Heart left ventricle (tissue), 16 donors: ENCODE data around the gene KRTAP5-6. TPM values are rescaled to one million over a fixed set of nuclear protein-coding genes. Genes with fewer than 3 reads are reported as not detected.

Experiments
- ATAC-seq, 4 donors: fragments of 200-7000 bp; cut with Tn5 transposase; one replicate each; pipeline ENCODE4 v1.9.1; 2020 to 2022; ENCODE audit warnings: moderate library complexity in 4 of 4, mild to moderate bottlenecking in 3 of 4, moderate number of reproducible peaks in 1 of 4
- DNase-seq, 5 donors: peaks; one replicate each; pipeline ENCODE4 v3.0.0-alpha.2; 2020
- H3K27ac ChIP-seq, 12 donors: fragments of 200-600 bp; sonication (generic) in 4 of 12; one replicate each; pipeline versions ENCODE4 v1.5.0 to v1.8.0; 2016 to 2022; ENCODE audit warnings: mild to moderate bottlenecking in 2 of 12
- H3K27me3 ChIP-seq, 9 donors: fragments of 200-600 bp; sonication (generic) in 2 of 9; one replicate each; pipeline versions ENCODE4 v1.5.1 to v1.8.0; 2016 to 2022; ENCODE audit warnings: mild to moderate bottlenecking in 3 of 9
- H3K36me3 ChIP-seq, 9 donors: fragments of 200-600 bp; sonication (generic) in 2 of 9; one replicate each; pipeline versions ENCODE4 v1.5.0 to v1.8.0; 2018 to 2022; ENCODE audit warnings: mild to moderate bottlenecking in 2 of 9
- H3K4me1 ChIP-seq, 12 donors: fragments of 200-600 bp; sonication (generic) in 4 of 12; one replicate each; pipeline versions ENCODE4 v1.5.0 to v1.8.0; 2016 to 2022; ENCODE audit warnings: mild to moderate bottlenecking in 3 of 12
- H3K4me3 ChIP-seq, 12 donors: fragments of 200-600 bp; sonication (generic) in 4 of 12; one replicate each; pipeline versions ENCODE4 v1.5.0 to v1.8.0; 2017 to 2022; ENCODE audit warnings: mild to moderate bottlenecking in 9 of 12, moderate library complexity in 4 of 12
- H3K9me3 ChIP-seq, 12 donors: fragments of 200-600 bp; sonication (generic) in 4 of 12; one replicate each; pipeline versions ENCODE4 v1.5.0 to v1.8.0; 2016 to 2022; ENCODE audit warnings: mild to moderate bottlenecking in 1 of 12
- POLR2A ChIP-seq, 2 donors: fragments of 450-650 bp; IDR thresholded peaks; one replicate each; pipeline ENCODE4 v1.6.1; 2017; ENCODE audit warnings: antibody characterized with exemption in 2 of 2, mild to moderate bottlenecking in 2 of 2, moderate library complexity in 2 of 2
- WGBS, 4 donors: extraction: QIAGEN DNeasy Blood & Tissue Kit in 2 of 4; methylation state at CpG; one replicate each; pipeline versions ENCODE4 v1.1.5 to v1.1.7; 2013 to 2018; 5-methylcytosine and 5-hydroxymethylcytosine counted together
- intact Hi-C, 10 donors: fragments of 100-400 bp; cut with DNase I; formaldehyde crosslinking; loops; one replicate each; pipeline versions ENCODE4 v1.11.1 to v1.14.2; 2022
- polyA plus RNA-seq, 2 donors: library from polyadenylated mRNA; stranded (reverse); fragments of 200-250 nt; gene quantifications; one replicate each; pipeline ENCODE4 v1.2.3, GENCODE V29; 2013
- total RNA-seq, 9 donors: library from RNA; depleted of rRNA in 2 of 9; stranded (reverse); fragments of >200 nt in 2 of 9; fragmentation: NEBNext Ultra II Directional in 3 of 9; extraction: Animal tissue kit (Norgen Biotek cat#: 25700) in 3 of 9; gene quantifications; one replicate each; pipeline versions ENCODE4 v1.1.0 to v1.2.4, GENCODE V29; 2016 to 2023
- TF ChIP-seq, protein P1 (sequence below), 12 donors: fragments of 200-600 bp; sonication (generic) in 4 of 12; IDR thresholded peaks; one replicate each; pipeline versions ENCODE4 v1.5.0 to v1.8.0; 2018 to 2022; ENCODE audit warnings: antibody characterized with exemption in 12 of 12, mild to moderate bottlenecking in 5 of 12
- donor health status: ischemic (EF 13 %, LVEDD 7.1; RV severe dilation, severe dysfunction).
- donor health status: healthy with polysubstance abuse.
- donor health status: DM: no; HTN: yes; CAD: no.
- donor health status: DM: no; HTN: no; CAD: no.
- donor health status: ischemic (EF 25% LVEDD 6.9; RV normal size, moderate dysfunction).
- donor health status: ischemic (EF 25% LVEDD 5.7; RV mildly dilated, moderate dysfunction).
- donor health status: healthy.
- donor health status: DM: yes; HTN: yes; CAD: no.
- donor health status: ischemic (EF 35%, LVEDD 5.7; RV mildly dilated, moderate dysfunction).
- donor health status: nonischemic (EF 11% LVEDD 7.7; RV severe dilation, severe dysfunction).
- donor health status: DM: yes; HTN: yes; CAD: no.
- donor health status: PGD.
- donor health status: ischemic (EF 29% LVEDD 5.4; RV normal size, mild dysfunction).
- donor health status: nonischemic (EF 23%, LVEDD 6.1; RV moderate dilation, normal function).

KRTAP5-6 gene
- total and polyA plus RNA-seq, 11 donors, result not detected

GRCh38 chr11:1695548-1696108 lies 1.4 kb upstream of the KRTAP5-6 start:
- no peaks in the 10 kb centered on the region for H3K9me3 ChIP-seq
- intact Hi-C loops, result loop anchor here in 4 of 10 donors (1.0 to 10.0 kb wide), 5 partner anchors 69 to 229 kb away; partner anchors contain the start of gene TNNT3 (in 1 of the 4)
- peaks cover 3 to 15% (median 10%) of the 10 kb centered on the region in 12 donors for H3K4me1 ChIP-seq
- DNase-seq, result no peak
- WGBS, 4 donors, result 95 to 98% (median 97%) methylated on average over 3 of the region's 3 CpGs
- ATAC-seq, result no peak
- H3K27ac ChIP-seq, result no peak overlapping the region
- peaks cover 0 to 11% (median 0%) of the 10 kb centered on the region in 9 donors for H3K27me3 ChIP-seq
- TF ChIP-seq, protein P1, sequence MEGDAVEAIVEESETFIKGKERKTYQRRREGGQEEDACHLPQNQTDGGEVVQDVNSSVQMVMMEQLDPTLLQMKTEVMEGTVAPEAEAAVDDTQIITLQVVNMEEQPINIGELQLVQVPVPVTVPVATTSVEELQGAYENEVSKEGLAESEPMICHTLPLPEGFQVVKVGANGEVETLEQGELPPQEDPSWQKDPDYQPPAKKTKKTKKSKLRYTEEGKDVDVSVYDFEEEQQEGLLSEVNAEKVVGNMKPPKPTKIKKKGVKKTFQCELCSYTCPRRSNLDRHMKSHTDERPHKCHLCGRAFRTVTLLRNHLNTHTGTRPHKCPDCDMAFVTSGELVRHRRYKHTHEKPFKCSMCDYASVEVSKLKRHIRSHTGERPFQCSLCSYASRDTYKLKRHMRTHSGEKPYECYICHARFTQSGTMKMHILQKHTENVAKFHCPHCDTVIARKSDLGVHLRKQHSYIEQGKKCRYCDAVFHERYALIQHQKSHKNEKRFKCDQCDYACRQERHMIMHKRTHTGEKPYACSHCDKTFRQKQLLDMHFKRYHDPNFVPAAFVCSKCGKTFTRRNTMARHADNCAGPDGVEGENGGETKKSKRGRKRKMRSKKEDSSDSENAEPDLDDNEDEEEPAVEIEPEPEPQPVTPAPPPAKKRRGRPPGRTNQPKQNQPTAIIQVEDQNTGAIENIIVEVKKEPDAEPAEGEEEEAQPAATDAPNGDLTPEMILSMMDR (IDR thresholded peaks at IDR 0.05), result no peak
- no peak for TF ChIP-seq POLR2A (IDR thresholded peaks at IDR 0.05)
- no peak overlapping the region for H3K4me3 ChIP-seq
- no peaks in the 10 kb centered on the region for H3K36me3 ChIP-seq

DNA sequence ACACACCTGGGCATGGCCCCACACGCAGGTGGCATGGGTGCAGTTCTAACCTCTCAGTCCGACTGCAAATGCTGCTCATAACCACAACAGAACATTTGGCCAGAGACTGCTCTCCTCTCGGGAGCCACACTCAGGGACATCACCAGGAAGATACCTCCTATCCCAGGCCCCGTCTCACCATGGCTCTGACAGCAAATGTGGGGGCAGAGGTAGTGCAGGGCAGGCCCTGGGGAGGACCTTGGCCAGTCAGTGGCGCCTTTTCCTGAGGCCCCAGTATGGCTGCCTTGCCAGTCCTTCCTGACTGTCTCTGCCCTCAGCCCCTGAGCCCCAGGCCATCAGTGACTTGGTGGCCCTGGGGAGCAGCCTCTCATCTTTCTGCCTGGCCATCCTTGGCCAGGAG lies 2.8 kb downstream of the KRTAP5-6 start:
- WGBS, 4 donors, result 81 to 90% (median 86%) methylated on average over 3 to 5 of the region's 5 CpGs
- Histone ChIP-seq H3K9me3 (no peaks in the 10 kb centered on the region), H3K27me3 (peaks cover 0 to 6% (median 0%) of the 10 kb centered on the region in 9 donors), H3K27ac (no peak overlapping the region), H3K36me3 (no peaks in the 10 kb centered on the region), H3K4me1 (no peaks in the 10 kb centered on the region), H3K4me3 (no peak overlapping the region)
- ATAC-seq (no peak), DNase-seq (no peak)
- intact Hi-C loops, result loop anchor here in 2 of 10 donors (10.0 kb wide), 2 partner anchors 215 to 225 kb away; partner anchors contain the start of gene TNNT3 (in 1 of the 2)
- TF ChIP-seq, protein P1 (IDR thresholded peaks at IDR 0.05), result no peak
- TF ChIP-seq POLR2A (IDR thresholded peaks at IDR 0.05), result no peak

DNA sequence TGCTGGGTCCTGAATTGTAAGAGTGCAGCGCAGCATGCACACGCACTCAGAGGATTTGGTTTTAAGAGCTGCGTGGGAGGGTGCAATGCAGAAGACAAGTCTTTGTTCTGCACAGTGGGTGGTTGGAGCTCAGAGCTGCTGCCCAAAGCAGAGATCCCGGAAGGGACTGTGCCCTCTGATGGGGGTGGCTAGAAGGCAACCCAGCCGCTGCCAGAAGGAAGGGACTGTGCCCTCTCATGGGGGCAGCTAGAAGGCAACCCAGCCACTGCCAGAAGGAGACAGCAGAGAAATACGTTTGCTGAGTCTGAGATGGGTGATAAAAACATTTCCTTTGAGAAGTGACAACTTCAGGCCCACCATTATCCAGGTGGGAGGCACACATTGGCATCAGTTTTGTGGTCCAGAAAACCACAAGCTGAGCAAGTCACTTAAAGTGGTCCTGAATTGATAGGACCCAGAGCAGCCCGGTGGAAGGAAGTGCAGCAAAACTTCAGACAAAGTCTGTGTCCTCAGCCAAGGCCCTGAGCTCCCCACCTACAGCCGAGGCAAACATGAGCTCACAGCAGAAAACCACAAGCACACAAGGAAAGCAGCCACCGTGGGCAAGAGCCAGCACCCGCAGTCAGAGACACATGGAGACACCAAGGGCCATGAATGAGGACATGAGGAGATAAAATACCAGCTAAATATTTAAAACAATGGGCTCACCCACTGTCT lies 4.3 kb downstream of the KRTAP5-6 start:
- no peak overlapping the region for H3K4me3 ChIP-seq
- 67 to 78% (median 75%) methylated on average over 10 of the region's 10 CpGs for WGBS, 4 donors
- DNase-seq (no peak), ATAC-seq (no peak)
- intact Hi-C loops, result no loop called here
- no peak overlapping the region for H3K27ac ChIP-seq
- H3K9me3 ChIP-seq, result no peaks in the 10 kb centered on the region
- TF ChIP-seq POLR2A (IDR thresholded peaks at IDR 0.05), result no peak
- TF ChIP-seq, protein P1 (IDR thresholded peaks at IDR 0.05), result no peak
- no peaks in the 10 kb centered on the region for H3K36me3 ChIP-seq
- no peaks in the 10 kb centered on the region for H3K4me1 ChIP-seq
- peaks cover 0 to 6% (median 0%) of the 10 kb centered on the region in 9 donors for H3K27me3 ChIP-seq

GRCh38 chr11:1702506-1702905 lies 5.5 kb downstream of the KRTAP5-6 start:
- Histone ChIP-seq H3K27me3 (peaks cover 0 to 6% (median 0%) of the 10 kb centered on the region in 9 donors), H3K27ac (no peak overlapping the region), H3K4me3 (no peak overlapping the region), H3K9me3 (no peaks in the 10 kb centered on the region), H3K4me1 (no peaks in the 10 kb centered on the region), H3K36me3 (no peaks in the 10 kb centered on the region)
- intact Hi-C loops, result no loop called here
- DNase-seq, result no peak
- TF ChIP-seq POLR2A (IDR thresholded peaks at IDR 0.05), result no peak
- TF ChIP-seq, protein P1 (IDR thresholded peaks at IDR 0.05), result no peak
- 91 to 95% (median 94%) methylated on average over 10 of the region's 10 CpGs for WGBS, 4 donors
- no peak for ATAC-seq
